GM12801 (cell line): ENCODE results near the gene PC.

Experiments
- TF ChIP-seq, protein P1 (sequence below): IDR thresholded peaks from one replicate; pipeline ENCODE4 v1.5.1; 2011; ENCODE audit warnings: control low read depth; ENCODE audit not compliant: insufficient read length; ENCODE audit errors: extremely low read depth

The PC gene

DNA sequence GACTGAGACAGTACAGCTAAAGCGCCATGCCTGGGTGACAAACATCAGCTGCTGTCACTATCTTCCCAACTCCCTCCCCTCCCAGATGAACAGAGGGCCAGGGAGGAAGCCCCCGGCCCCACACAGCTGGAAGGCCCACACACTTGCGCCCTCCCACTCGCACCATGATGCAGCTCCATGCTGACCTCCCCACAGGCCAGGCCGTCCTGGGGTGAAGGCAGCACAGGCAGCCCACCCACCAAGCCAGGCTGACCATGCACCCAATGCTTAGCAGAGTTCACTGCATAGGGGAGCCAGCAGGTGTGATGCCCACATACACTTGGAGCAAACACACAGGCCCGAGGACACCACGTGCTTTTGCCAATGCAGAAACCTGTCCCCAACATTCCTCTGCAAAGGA, 79.2 kb downstream of the PC start:
- TF ChIP-seq, protein P1, sequence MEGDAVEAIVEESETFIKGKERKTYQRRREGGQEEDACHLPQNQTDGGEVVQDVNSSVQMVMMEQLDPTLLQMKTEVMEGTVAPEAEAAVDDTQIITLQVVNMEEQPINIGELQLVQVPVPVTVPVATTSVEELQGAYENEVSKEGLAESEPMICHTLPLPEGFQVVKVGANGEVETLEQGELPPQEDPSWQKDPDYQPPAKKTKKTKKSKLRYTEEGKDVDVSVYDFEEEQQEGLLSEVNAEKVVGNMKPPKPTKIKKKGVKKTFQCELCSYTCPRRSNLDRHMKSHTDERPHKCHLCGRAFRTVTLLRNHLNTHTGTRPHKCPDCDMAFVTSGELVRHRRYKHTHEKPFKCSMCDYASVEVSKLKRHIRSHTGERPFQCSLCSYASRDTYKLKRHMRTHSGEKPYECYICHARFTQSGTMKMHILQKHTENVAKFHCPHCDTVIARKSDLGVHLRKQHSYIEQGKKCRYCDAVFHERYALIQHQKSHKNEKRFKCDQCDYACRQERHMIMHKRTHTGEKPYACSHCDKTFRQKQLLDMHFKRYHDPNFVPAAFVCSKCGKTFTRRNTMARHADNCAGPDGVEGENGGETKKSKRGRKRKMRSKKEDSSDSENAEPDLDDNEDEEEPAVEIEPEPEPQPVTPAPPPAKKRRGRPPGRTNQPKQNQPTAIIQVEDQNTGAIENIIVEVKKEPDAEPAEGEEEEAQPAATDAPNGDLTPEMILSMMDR, result no peak

DNA sequence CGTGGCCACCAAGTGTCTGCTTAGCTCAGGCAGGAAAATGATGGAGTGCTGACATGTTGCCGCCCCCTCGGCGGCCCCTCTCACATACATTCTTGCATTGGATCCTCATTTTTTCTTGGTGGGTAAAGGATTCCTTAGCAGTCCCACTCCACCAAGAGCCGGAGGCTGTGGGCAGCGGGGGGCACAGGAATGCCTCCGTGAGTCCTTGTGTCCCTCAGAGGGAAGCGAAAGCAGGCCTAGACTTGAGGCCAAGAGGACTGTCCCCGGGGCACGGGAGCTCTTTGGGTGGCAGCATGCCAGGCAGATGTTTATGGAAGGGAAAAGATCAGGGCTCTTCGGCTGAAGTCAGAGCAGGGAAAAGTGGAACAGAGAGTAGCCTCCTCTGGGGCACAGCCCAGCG, 79.7 kb downstream of the PC start:
- TF ChIP-seq, protein P1, result no peak

DNA sequence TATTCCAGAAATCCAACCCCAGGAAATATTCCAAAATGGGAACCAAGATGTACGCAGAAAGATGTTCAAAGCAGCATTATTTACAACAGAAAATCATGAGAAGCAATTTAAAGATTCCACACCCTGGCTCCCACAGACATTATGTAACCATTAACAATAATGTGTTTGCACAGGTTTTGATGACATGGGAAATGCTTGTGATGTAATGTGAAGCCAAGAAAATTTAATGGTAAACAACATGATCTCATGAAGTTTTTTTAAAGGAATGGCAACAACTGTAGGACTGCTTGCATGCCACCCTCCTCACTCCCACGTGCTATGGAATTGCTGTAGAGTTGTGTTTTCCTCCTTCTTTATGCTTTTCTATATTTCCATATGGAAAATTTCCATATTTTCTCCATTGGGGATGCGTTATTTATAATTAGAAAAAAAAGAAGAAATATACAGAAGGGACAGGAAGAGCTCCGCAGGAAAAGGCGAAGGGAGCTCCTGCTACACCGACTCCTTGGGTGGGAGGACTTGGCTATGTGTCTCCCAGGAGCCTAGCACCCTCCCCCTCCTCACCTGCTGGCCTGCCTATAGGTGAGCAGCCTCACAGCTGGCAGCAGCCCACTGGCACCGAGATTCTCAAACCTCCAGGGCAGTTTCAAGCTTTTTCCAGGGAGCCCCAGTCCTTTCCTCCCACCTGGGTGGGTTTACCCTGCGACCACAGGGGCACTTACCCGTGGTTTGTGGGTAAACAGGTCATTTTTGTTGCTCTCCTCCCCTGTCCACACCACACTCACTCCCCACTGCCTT, 80.4 kb downstream of the PC start:
- TF ChIP-seq, protein P1, result no peak

DNA sequence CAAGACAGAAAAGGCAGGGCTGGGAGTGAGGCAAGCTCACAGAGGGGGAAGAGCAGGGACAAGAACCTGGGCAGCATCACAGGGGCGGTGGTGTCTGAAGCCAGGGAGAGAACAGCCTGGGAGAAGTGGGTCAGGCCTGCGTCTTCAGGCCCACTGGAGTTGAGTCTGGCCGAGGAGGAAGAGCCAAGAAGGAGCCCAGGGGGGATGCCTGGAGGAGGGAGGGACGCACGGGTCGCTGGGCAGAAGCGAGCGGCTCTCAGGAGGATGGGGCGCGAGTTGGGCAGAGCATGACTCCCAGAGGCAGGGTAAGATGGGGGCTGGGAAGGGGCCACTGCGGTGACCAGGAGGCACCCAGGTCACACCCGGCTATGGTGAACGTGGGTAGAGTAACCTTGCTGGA, 82.8 kb downstream of the PC start:
- TF ChIP-seq, protein P1, result no peak

DNA sequence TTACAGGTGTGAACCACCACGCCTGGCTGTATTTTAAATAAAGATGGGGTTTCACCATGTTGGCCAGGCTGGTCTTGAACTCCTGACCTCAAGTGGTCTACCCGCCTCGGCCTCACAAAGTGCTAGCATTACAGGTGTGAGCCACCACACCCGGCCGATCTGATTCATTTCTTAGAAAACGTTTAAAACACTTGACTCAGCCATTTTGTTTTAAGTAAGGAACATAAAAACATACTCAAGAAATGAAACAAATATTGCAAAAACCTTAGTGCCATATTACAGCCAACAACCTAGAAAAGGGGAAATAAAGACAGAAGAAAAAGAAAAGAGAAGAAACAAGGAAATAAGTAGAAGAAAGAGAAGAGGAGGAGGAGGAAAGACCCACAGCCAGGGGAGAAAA, 84.0 kb downstream of the PC start:
- TF ChIP-seq, protein P1, result no peak

DNA sequence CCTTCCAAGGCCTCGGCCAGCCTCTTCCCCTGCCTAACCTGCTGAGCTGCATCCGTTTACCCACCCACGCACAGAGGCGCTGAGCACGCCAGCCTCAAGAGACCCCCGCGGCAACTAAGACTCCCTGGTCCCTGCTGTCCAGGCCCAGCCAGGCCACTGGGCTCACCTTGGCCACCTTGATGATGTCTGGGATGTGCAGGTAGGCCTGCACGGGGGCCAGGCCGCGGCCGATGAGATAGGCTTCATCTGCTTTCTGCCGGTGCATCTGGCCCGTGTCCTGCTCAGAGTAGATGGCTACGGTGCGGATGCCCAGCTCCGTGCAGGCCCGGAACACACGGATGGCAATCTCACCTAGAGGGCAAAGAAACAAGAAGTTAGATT, 86.7 kb downstream of the PC start:
- TF ChIP-seq, protein P1, result no peak

DNA sequence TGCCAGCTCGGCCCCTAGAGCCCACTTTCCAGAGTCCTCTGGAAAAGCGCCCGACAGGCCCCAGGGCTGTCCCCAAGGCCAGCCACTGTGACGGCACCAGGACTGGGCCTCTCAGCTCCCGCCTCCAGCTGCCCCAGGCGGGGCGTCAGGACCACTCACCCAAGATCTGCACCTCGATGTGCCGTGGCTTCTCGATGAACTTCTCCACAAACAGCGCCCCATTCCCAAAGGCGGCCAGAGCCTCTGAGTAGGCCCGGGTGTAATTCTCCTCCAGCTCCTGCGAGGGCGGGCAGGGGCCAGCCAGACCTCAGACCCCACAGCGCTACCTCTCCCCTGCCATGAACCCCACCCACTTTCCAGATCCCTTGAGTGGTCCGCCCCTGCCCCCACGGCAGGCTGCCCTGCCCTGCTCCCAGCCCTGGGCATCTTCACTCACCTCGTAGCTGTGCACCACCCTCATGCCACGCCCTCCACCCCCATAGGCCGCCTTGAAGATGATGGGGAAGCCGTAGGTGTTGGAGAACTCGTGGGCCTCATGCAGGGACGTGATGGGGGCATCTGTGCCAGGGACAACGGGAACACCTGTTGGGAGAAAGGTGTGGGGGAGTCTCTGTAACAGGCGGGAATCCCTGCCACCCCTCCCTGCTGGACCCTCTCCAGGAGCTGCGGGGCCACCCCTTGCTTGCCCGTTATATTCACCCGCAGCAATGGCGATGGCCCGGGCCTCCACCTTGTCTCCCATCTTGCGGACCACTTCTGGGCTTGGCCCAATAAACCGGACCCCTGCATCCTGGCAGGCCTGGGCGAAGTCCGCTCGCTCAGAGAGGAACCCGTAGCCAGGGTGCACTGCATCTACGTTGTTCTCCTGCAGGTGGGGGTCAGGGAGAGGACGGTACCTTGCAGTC, 87.3 kb downstream of the PC start:
- TF ChIP-seq, protein P1, result no peak
